ENCODE data around the gene FIGNL1. TPM values are rescaled to one million over a fixed set of nuclear protein-coding genes. Genes with fewer than 3 reads are reported as not detected.

Gene FIGNL1
- total RNA-seq, 2 donors from 2014 or later, result 28.0 to 38.2 TPM

- Mint-ChIP-seq H3K27me3 (ENCODE audit: insufficient read depth) (peaks cover 16% of the 10 kb centered on the region), H3K36me3 (ENCODE audit: low read depth) (no peaks in the 10 kb centered on the region), H3K4me1 (peaks cover 31% of the 10 kb centered on the region), H3K4me3 (no peak overlapping the region), H3K27ac (no peak overlapping the region), H3K9me3 (no peaks in the 10 kb centered on the region)
- H3K27me3 ChIP-seq (ENCODE audit: control insufficient read depth, insufficient read depth, low read length, poor library complexity, severe bottlenecking), result no peaks in the 10 kb centered on the region
- no peak overlapping the region for H3K9ac ChIP-seq (ENCODE audit: extremely low read depth, low read length, poor library complexity, severe bottlenecking)
- H3K27ac ChIP-seq (ENCODE audit: low read depth, low read length), result no peak overlapping the region
- H3K36me3 ChIP-seq (ENCODE audit: control insufficient read depth, insufficient read depth, low read length), result no peaks in the 10 kb centered on the region
- no peak overlapping the region for H3K4me3 ChIP-seq (ENCODE audit: low read length)
- peaks cover 5% of the 10 kb centered on the region for H3K4me1 ChIP-seq (ENCODE audit: control insufficient read depth, insufficient read depth, low read length)
- no peak for DNase-seq
- TF ChIP-seq, protein P1, sequence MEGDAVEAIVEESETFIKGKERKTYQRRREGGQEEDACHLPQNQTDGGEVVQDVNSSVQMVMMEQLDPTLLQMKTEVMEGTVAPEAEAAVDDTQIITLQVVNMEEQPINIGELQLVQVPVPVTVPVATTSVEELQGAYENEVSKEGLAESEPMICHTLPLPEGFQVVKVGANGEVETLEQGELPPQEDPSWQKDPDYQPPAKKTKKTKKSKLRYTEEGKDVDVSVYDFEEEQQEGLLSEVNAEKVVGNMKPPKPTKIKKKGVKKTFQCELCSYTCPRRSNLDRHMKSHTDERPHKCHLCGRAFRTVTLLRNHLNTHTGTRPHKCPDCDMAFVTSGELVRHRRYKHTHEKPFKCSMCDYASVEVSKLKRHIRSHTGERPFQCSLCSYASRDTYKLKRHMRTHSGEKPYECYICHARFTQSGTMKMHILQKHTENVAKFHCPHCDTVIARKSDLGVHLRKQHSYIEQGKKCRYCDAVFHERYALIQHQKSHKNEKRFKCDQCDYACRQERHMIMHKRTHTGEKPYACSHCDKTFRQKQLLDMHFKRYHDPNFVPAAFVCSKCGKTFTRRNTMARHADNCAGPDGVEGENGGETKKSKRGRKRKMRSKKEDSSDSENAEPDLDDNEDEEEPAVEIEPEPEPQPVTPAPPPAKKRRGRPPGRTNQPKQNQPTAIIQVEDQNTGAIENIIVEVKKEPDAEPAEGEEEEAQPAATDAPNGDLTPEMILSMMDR (conservative IDR thresholded peaks at IDR 0.05), result no peak
- H3K9me3 ChIP-seq (ENCODE audit: control insufficient read depth, low read length), result no peaks in the 10 kb centered on the region
- 97 to 100% methylated on average over 3 to 4 of the region's 4 CpGs for WGBS, 2 experiments (ENCODE audit: insufficient coverage in 1 of 2, insufficient read length in 1 of 2)
Observed at GRCh38 chr7:50473531-50473930, 23.4 kb upstream of the FIGNL1 start.

DNA sequence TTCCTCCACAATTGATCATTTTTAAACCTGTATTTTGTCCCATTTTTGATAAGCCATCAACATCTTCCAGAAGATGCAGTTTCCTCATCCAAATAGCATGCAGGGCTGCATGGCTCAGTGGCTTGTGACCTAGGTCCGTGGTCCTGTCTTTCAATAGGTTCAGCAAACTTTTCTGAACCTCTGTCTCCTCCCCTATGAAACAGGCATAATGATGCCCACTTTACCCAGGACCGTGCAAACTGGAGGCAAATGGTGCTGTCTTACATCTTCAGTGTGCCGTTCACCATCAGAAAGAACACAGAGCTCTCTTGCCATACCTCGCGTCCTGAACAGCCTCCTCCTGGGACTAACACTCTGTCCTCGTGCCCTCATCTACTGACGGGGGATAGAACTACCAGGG is 22.3 kb upstream of the FIGNL1 start:
- no peak overlapping the region for H3K4me3 Mint-ChIP-seq
- peaks cover 26% of the 10 kb centered on the region for H3K27me3 Mint-ChIP-seq (ENCODE audit: insufficient read depth)
- no peak overlapping the region for H3K9ac ChIP-seq (ENCODE audit: extremely low read depth, low read length, poor library complexity, severe bottlenecking)
- WGBS, 2 experiments (ENCODE audit: insufficient coverage in 1 of 2, insufficient read length in 1 of 2), result 94 to 98% methylated on average over 7 of the region's 7 CpGs
- H3K4me1 Mint-ChIP-seq, result peaks cover 31% of the 10 kb centered on the region
- H3K36me3 ChIP-seq (ENCODE audit: control insufficient read depth, insufficient read depth, low read length), result no peaks in the 10 kb centered on the region
- no peak overlapping the region for H3K27ac ChIP-seq (ENCODE audit: low read depth, low read length)
- H3K36me3 Mint-ChIP-seq (ENCODE audit: low read depth), result no peaks in the 10 kb centered on the region
- H3K9me3 ChIP-seq (ENCODE audit: control insufficient read depth, low read length), result no peaks in the 10 kb centered on the region
- H3K9me3 Mint-ChIP-seq, result no peaks in the 10 kb centered on the region
- no peak overlapping the region for H3K27ac Mint-ChIP-seq
- peaks cover 5% of the 10 kb centered on the region for H3K4me1 ChIP-seq (ENCODE audit: control insufficient read depth, insufficient read depth, low read length)
- H3K4me3 ChIP-seq (ENCODE audit: low read length), result no peak overlapping the region
- DNase-seq, result no peak
- TF ChIP-seq, protein P1 (conservative IDR thresholded peaks at IDR 0.05), result no peak
- peaks cover 4% of the 10 kb centered on the region for H3K27me3 ChIP-seq (ENCODE audit: control insufficient read depth, insufficient read depth, low read length, poor library complexity, severe bottlenecking)

DNA sequence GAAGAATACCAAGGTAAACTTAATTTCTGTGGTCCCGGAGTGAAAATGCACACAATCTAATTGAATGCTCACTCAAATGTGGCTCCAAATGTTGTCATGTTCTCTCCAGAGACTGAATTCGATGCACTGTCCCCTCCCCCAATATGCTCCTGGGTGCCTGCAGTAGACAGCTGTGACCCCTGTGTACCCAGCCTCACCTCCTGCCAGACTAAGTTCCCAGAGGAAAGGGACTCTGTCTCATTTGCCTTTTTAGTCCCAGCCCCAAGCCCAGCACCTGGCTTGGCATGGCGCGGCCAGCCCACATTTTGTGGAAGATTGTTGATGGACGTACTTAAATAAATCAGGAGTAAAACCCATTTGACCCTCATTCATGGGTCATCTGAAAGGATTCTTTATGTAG is 21.8 kb upstream of the FIGNL1 start:
- no peaks in the 10 kb centered on the region for H3K9me3 ChIP-seq (ENCODE audit: control insufficient read depth, low read length)
- Mint-ChIP-seq H3K36me3 (ENCODE audit: low read depth) (no peaks in the 10 kb centered on the region), H3K4me1 (peaks cover 31% of the 10 kb centered on the region), H3K27ac (no peak overlapping the region), H3K4me3 (no peak overlapping the region), H3K27me3 (ENCODE audit: insufficient read depth) (peaks cover 30% of the 10 kb centered on the region), H3K9me3 (no peaks in the 10 kb centered on the region)
- TF ChIP-seq, protein P1 (conservative IDR thresholded peaks at IDR 0.05), result no peak
- H3K27ac ChIP-seq (ENCODE audit: low read depth, low read length), result no peak overlapping the region
- H3K9ac ChIP-seq (ENCODE audit: extremely low read depth, low read length, poor library complexity, severe bottlenecking), result no peak overlapping the region
- 93 to 100% methylated on average over 5 of the region's 5 CpGs for WGBS, 2 experiments (ENCODE audit: insufficient coverage in 1 of 2, insufficient read length in 1 of 2)
- DNase-seq, result no peak
- peaks cover 5% of the 10 kb centered on the region for H3K27me3 ChIP-seq (ENCODE audit: control insufficient read depth, insufficient read depth, low read length, poor library complexity, severe bottlenecking)
- H3K36me3 ChIP-seq (ENCODE audit: control insufficient read depth, insufficient read depth, low read length), result no peaks in the 10 kb centered on the region
- H3K4me3 ChIP-seq (ENCODE audit: low read length), result no peak overlapping the region
- H3K4me1 ChIP-seq (ENCODE audit: control insufficient read depth, insufficient read depth, low read length), result peaks cover 5% of the 10 kb centered on the region
